WTC11 (cell line): ENCODE results near the gene GDPGP1. TPM values are rescaled to one million over a fixed set of nuclear protein-coding genes. Genes with fewer than 3 reads are reported as not detected.

ENCODE experiments used
- ATAC-seq: fragments of 200-7000 bp; cut with Tn5 transposase; 2 replicates; pipeline ENCODE4 v1.10.0; 2021; ENCODE audit warnings: mild to moderate bottlenecking, moderate library complexity
- CTCF ChIA-PET: fragments of 300-600 bp; sonication (Branson Sonifier 250); formaldehyde crosslinking; loops from one replicate; lab custom pipeline; 2021; ENCODE audit warnings: antibody characterized with exemption; lab: Charles Lee
- POLR2A ChIA-PET: fragments of 350-600 bp; sonication (Branson Sonifier 250); formaldehyde crosslinking; loops from one replicate; lab custom pipeline; 2021; ENCODE audit warnings: antibody characterized with exemption; lab: Charles Lee
- DNase-seq: peaks from one replicate; pipeline ENCODE4 v3.0.0; 2021; ENCODE audit warnings: low spot score
- H3K27ac Mint-ChIP-seq: 2 replicates; pipeline ENCODE4 v1.8.0; 2021; ENCODE audit warnings: mixed read lengths
- H3K27me3 Mint-ChIP-seq: 2 replicates; pipeline ENCODE4 v1.8.0; 2021; ENCODE audit warnings: low read depth, mild to moderate bottlenecking, moderate library complexity, mixed read lengths
- H3K36me3 Mint-ChIP-seq: 2 replicates; pipeline ENCODE4 v1.8.0; 2021; ENCODE audit warnings: mixed read lengths
- H3K4me1 Mint-ChIP-seq: 2 replicates; pipeline ENCODE4 v1.8.0; 2022; ENCODE audit warnings: mixed read lengths
- H3K4me3 Mint-ChIP-seq: 2 replicates; pipeline ENCODE4 v1.8.0; 2021; ENCODE audit warnings: mild to moderate bottlenecking, moderate library complexity, mixed read lengths
- H3K9me3 Mint-ChIP-seq: 2 replicates; pipeline ENCODE4 v1.8.0; 2021; ENCODE audit warnings: mixed read lengths
- ARID4B ChIP-seq: sonication (generic); formaldehyde crosslinking; IDR thresholded peaks from 2 replicates; pipeline ENCODE4 v1.8.0; 2023; ENCODE audit warnings: missing genetic modification reagents, mild to moderate bottlenecking, borderline replicate concordance
- GABPB1 ChIP-seq: sonication (generic); formaldehyde crosslinking; IDR thresholded peaks from 2 replicates; pipeline ENCODE4 v1.8.1; 2023; ENCODE audit warnings: mild to moderate bottlenecking, missing genetic modification reagents
- GRHL2 ChIP-seq: fragments of 250-450 bp; sonication (Bioruptor Pico); IDR thresholded peaks from 2 replicates; pipeline ENCODE4 v1.8.0; 2022; ENCODE audit warnings: mild to moderate bottlenecking, moderate library complexity; ENCODE audit not compliant: insufficient replicate concordance, severe bottlenecking
- GTF2I ChIP-seq: fragments of 250-450 bp; sonication (Bioruptor Pico); conservative IDR thresholded peaks from 2 replicates; pipeline ENCODE4 v1.4.0; 2021; ENCODE audit warnings: mild to moderate bottlenecking
- IRF2 ChIP-seq: sonication (generic); formaldehyde crosslinking; IDR thresholded peaks from 2 replicates; pipeline ENCODE4 v1.8.0; 2022; ENCODE audit warnings: low read depth, missing genetic modification reagents, borderline replicate concordance
- KAT7 ChIP-seq: sonication (generic); formaldehyde crosslinking; IDR thresholded peaks from 2 replicates; pipeline ENCODE4 v1.8.1; 2023; ENCODE audit warnings: missing genetic modification reagents, mild to moderate bottlenecking, borderline replicate concordance
- NFE2L1 ChIP-seq: sonication (generic); formaldehyde crosslinking; IDR thresholded peaks from 2 replicates; pipeline ENCODE4 v1.8.1; 2023; ENCODE audit warnings: missing genetic modification reagents
- SMAD4 ChIP-seq: sonication (generic); formaldehyde crosslinking; IDR thresholded peaks from 2 replicates; pipeline ENCODE4 v1.8.0; 2022; ENCODE audit warnings: mild to moderate bottlenecking, missing genetic modification reagents
- SOX15 ChIP-seq: fragments of 250-450 bp; sonication (Bioruptor Pico); IDR thresholded peaks from 2 replicates; pipeline ENCODE4 v1.9.0; 2021; ENCODE audit warnings: mild to moderate bottlenecking
- SP1 ChIP-seq: sonication (generic); formaldehyde crosslinking; conservative IDR thresholded peaks from 2 replicates; pipeline ENCODE4 v1.8.1; 2022; ENCODE audit warnings: missing genetic modification reagents
- TCF7 ChIP-seq: sonication (generic); formaldehyde crosslinking; IDR thresholded peaks from 2 replicates; pipeline ENCODE4 v1.8.0; 2022; ENCODE audit warnings: mild to moderate bottlenecking, low read depth, missing genetic modification reagents, moderate library complexity
- USF1 ChIP-seq: sonication (generic); formaldehyde crosslinking; IDR thresholded peaks from 2 replicates; pipeline ENCODE4 v1.8.0; 2022; ENCODE audit warnings: mild to moderate bottlenecking, missing genetic modification reagents
- ZNF232 ChIP-seq: sonication (generic); formaldehyde crosslinking; IDR thresholded peaks from 2 replicates; pipeline ENCODE4 v1.8.0; 2022; ENCODE audit warnings: mild to moderate bottlenecking, missing genetic modification reagents
- ZNF423 ChIP-seq: fragments of 250-450 bp; sonication (Bioruptor Pico); IDR thresholded peaks from 2 replicates; pipeline ENCODE4 v2.1.2; 2022; ENCODE audit warnings: mild to moderate bottlenecking, moderate library complexity
- total RNA-seq: library from RNA; stranded (reverse); gene quantifications from 3 replicates; pipeline ENCODE4 v1.2.3, GENCODE V29; 2021
- TF ChIP-seq, protein P1 (sequence below): sonication (generic); formaldehyde crosslinking; IDR thresholded peaks from 2 replicates; pipeline ENCODE4 v1.8.1; 2023; ENCODE audit warnings: mild to moderate bottlenecking, missing genetic modification reagents, moderate library complexity
- TF ChIP-seq, protein P2 (sequence below): fragments of 250-450 bp; sonication (Bioruptor Pico); IDR thresholded peaks from 2 replicates; pipeline ENCODE4 v1.9.0; 2021; ENCODE audit warnings: mild to moderate bottlenecking
- TF ChIP-seq, protein P3 (sequence below): sonication (generic); formaldehyde crosslinking; IDR thresholded peaks from 2 replicates; pipeline ENCODE4 v1.8.0; 2022; ENCODE audit warnings: mild to moderate bottlenecking, missing genetic modification reagents

Gene GDPGP1
- total RNA-seq, 1 experiment from 2014 or later = 2.6 TPM

GRCh38 chr15:90265271-90266060, 31.5 kb downstream of the GDPGP1 start, which contains the start of gene NGRN (continued):
- TF ChIP-seq IRF2 (no peak), ZNF232 (peak; percentile 28; the same call in 1 of the 2 replicates), SOX15 (CRISPR knock-in tag) (no peak), ZNF423 (CRISPR knock-in tag) (0 out of 2 replicates have a peak, but pooled peaks have one; percentile 9), SMAD4 (no peak), USF1 (CRISPR knock-in tag) (peak; percentile 50; the same call in 1 of the 2 replicates), NFE2L1 (CRISPR knock-in tag) (no peak), ARID4B (peak; percentile 76; the same call in 1 of the 2 replicates), SP1 (CRISPR knock-in tag) (peak; percentile 76)
- TF ChIP-seq, all 79 proteins: peak for 21

DNA sequence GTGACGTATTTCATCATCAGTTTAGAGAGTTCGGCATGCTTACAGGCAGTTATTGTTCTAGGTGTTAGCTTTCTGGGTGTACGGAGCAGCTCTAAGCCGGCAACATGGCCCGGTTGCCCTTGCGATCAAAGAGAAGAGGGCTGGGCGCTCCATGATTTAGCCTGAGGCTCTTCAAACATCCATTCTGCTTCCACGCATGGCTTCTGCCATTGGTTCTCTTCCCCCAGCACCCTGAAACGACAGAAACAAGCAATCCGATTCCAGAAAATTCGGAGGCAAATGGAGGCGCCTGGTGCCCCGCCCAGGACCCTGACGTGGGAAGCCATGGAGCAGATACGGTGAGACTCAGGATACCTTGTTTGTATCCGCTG, 32.0 kb downstream of the GDPGP1 start:
- ATAC-seq (peak; percentile 34), DNase-seq (peak; percentile 37)
- CTCF ChIA-PET = interaction anchor here (0.6 to 1.0 kb wide), 4 partner anchors 32 to 123 kb away, joined by 3 to 10 read pairs (median 3); partner anchors contain the start of genes CIB1 and GDPGP1

DNA sequence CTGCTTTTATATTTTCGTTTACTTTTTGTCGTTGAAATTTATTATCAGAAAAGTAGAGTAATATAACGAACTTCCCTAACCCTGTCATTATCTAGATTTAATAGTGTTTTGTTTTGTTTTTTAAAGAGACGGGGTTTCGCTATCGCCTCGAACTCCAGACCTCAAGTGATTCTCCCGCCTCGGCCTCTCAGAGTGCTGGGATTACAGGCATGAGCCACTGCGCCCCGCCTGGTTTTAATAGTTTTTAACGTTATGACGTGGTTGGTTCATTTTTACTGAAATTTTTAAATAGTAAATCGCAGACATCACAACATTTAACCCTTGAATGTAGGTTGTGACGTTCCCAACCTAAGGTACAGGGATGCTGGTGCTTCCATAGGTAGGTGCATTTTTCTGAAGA, 32.5 kb downstream of the GDPGP1 start:
- ChIA-PET CTCF (interaction anchor here (0.6 kb wide), 1 partner anchor 91 kb away, joined by 3 read pairs; no protein-coding TSS in a partner anchor), POLR2A (interaction anchor here (0.6 to 1.3 kb wide), 3 partner anchors 17 to 33 kb away, joined by 3 to 9 read pairs (median 6); partner anchors contain the start of genes CIB1, GDPGP1 and TTLL13)
- no peaks in the 10 kb centered on the region for H3K27me3 Mint-ChIP-seq
- TF ChIP-seq, protein P1, sequence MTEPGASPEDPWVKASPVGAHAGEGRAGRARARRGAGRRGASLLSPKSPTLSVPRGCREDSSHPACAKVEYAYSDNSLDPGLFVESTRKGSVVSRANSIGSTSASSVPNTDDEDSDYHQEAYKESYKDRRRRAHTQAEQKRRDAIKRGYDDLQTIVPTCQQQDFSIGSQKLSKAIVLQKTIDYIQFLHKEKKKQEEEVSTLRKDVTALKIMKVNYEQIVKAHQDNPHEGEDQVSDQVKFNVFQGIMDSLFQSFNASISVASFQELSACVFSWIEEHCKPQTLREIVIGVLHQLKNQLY (CRISPR knock-in tag) = no peak
- TF ChIP-seq KAT7 (CRISPR knock-in tag) = no peak
- H3K36me3 Mint-ChIP-seq = peaks cover 32% of the 10 kb centered on the region
- DNase-seq (no peak), ATAC-seq (no peak)
- no peaks in the 10 kb centered on the region for H3K9me3 Mint-ChIP-seq
- peak overlapping the region; percentile 95 for H3K4me3 Mint-ChIP-seq
- peaks cover 40% of the 10 kb centered on the region for H3K4me1 Mint-ChIP-seq
- no peak overlapping the region; the same call in 1 of the 2 replicates for H3K27ac Mint-ChIP-seq

More for the DNA sequence above, 32.0 kb downstream of the GDPGP1 start:
- peak overlapping the region; percentile 95 for H3K4me3 Mint-ChIP-seq
- H3K36me3 Mint-ChIP-seq = peaks cover 28% of the 10 kb centered on the region
- POLR2A ChIA-PET = interaction anchor here (0.6 to 1.3 kb wide), 5 partner anchors 16 to 47 kb away, joined by 3 to 9 read pairs (median 3); partner anchors contain the start of genes CIB1, GDPGP1 and TTLL13
- no peaks in the 10 kb centered on the region for H3K9me3 Mint-ChIP-seq
- H3K4me1 Mint-ChIP-seq = peaks cover 40% of the 10 kb centered on the region
- TF ChIP-seq GTF2I (CRISPR knock-in tag) (no peak), GABPB1 (CRISPR knock-in tag) (no peak), TCF7 (CRISPR knock-in tag) (0 out of 2 replicates have a peak, but pooled peaks have one; percentile 33), GRHL2 (CRISPR knock-in tag) (no peak)
- TF ChIP-seq, protein P2, sequence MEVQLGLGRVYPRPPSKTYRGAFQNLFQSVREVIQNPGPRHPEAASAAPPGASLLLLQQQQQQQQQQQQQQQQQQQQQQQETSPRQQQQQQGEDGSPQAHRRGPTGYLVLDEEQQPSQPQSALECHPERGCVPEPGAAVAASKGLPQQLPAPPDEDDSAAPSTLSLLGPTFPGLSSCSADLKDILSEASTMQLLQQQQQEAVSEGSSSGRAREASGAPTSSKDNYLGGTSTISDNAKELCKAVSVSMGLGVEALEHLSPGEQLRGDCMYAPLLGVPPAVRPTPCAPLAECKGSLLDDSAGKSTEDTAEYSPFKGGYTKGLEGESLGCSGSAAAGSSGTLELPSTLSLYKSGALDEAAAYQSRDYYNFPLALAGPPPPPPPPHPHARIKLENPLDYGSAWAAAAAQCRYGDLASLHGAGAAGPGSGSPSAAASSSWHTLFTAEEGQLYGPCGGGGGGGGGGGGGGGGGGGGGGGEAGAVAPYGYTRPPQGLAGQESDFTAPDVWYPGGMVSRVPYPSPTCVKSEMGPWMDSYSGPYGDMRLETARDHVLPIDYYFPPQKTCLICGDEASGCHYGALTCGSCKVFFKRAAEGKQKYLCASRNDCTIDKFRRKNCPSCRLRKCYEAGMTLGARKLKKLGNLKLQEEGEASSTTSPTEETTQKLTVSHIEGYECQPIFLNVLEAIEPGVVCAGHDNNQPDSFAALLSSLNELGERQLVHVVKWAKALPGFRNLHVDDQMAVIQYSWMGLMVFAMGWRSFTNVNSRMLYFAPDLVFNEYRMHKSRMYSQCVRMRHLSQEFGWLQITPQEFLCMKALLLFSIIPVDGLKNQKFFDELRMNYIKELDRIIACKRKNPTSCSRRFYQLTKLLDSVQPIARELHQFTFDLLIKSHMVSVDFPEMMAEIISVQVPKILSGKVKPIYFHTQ (CRISPR knock-in tag) = no peak
- TF ChIP-seq, protein P3, sequence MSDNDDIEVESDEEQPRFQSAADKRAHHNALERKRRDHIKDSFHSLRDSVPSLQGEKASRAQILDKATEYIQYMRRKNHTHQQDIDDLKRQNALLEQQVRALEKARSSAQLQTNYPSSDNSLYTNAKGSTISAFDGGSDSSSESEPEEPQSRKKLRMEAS (CRISPR knock-in tag) = no peak
- H3K27ac Mint-ChIP-seq = peak overlapping the region; percentile 97
- no peaks in the 10 kb centered on the region for H3K27me3 Mint-ChIP-seq
